Mesendoderm (in vitro differentiated cells): Measurements from ENCODE around the gene STAT5B.
"Not testable (repeated sequence)": the region's sequence is repeated elsewhere in the genome, so short reads cannot be mapped to it uniquely, and the experiment has no call there.

Experiments
- DNase-seq: peaks from one replicate; pipeline ENCODE4 v3.0.0; 2013
- H2AK5ac ChIP-seq: 2 replicates; pipeline ENCODE4 v1.6.1; 2013; ENCODE audit warnings: low read length, inconsistent platforms
- H2BK120ac ChIP-seq: 2 replicates; pipeline ENCODE4 v1.6.1; 2013; ENCODE audit warnings: low read depth, mild to moderate bottlenecking, low read length, moderate library complexity, mixed read lengths
- H2BK15ac ChIP-seq: replicated peaks from 2 replicates; pipeline ENCODE4 v1.6.1; 2013; ENCODE audit warnings: low read depth, mild to moderate bottlenecking, moderate library complexity
- H2BK5ac ChIP-seq: 2 replicates; pipeline ENCODE4 v1.6.1; 2013; ENCODE audit warnings: low read length, inconsistent platforms
- H3K18ac ChIP-seq: 2 replicates; pipeline ENCODE4 v1.6.1; 2013; ENCODE audit warnings: mild to moderate bottlenecking, low read length, mixed read lengths
- H3K23ac ChIP-seq: one replicate; pipeline ENCODE4 v1.6.1; 2013; ENCODE audit warnings: low read length
- H3K27ac ChIP-seq: 2 replicates; pipeline ENCODE4 v1.5.1; 2013; ENCODE audit warnings: low read depth, mild to moderate bottlenecking, inconsistent platforms, low read length, moderate library complexity
- H3K27me3 ChIP-seq: 2 replicates; pipeline ENCODE4 v1.6.1; 2013; ENCODE audit warnings: low read length, control low read depth, mild to moderate bottlenecking, inconsistent platforms; ENCODE audit not compliant: insufficient read depth, poor library complexity
- H3K36me3 ChIP-seq: 2 replicates; pipeline ENCODE4 v1.6.1; 2013; ENCODE audit warnings: low read length, inconsistent platforms; ENCODE audit not compliant: control insufficient read depth, insufficient read depth
- H3K4ac ChIP-seq: one replicate; pipeline ENCODE4 v1.6.1; 2013; ENCODE audit warnings: low read depth, mild to moderate bottlenecking, low read length, moderate library complexity
- H3K4me1 ChIP-seq: 2 replicates; pipeline ENCODE4 v1.6.1; 2013; ENCODE audit warnings: low read depth, low read length, inconsistent platforms; ENCODE audit not compliant: control insufficient read depth
- H3K4me2 ChIP-seq: 2 replicates; pipeline ENCODE4 v1.6.1; 2013; ENCODE audit warnings: low read length
- H3K4me3 ChIP-seq: 2 replicates; pipeline ENCODE4 v1.5.1; 2013; ENCODE audit warnings: mild to moderate bottlenecking, low read length
- H3K56ac ChIP-seq: one replicate; pipeline ENCODE4 v1.6.1; 2013; ENCODE audit warnings: low read length
- H3K79me1 ChIP-seq: 2 replicates; pipeline ENCODE4 v1.6.1; 2013; ENCODE audit warnings: low read length, inconsistent platforms
- H3K79me2 ChIP-seq: 2 replicates; pipeline ENCODE4 v1.6.1; 2013; ENCODE audit warnings: mild to moderate bottlenecking, low read length; ENCODE audit not compliant: control insufficient read depth, insufficient read depth
- H3K9ac ChIP-seq: 2 replicates; pipeline ENCODE4 v1.6.1; 2013; ENCODE audit warnings: low read length, inconsistent platforms
- H4K5ac ChIP-seq: one replicate; pipeline ENCODE4 v1.6.1; 2013; ENCODE audit warnings: low read length
- H4K8ac ChIP-seq: one replicate; pipeline ENCODE4 v1.6.1; 2013; ENCODE audit warnings: low read depth, mild to moderate bottlenecking, control low read depth, low read length, moderate library complexity
- WGBS: extraction: QIAGEN DNeasy Blood & Tissue Kit; methylation state at CpG from one replicate; pipeline ENCODE4 v1.1.7; 2013; ENCODE audit warnings: low lambda C conversion rate, missing lambda C conversion rate; ENCODE audit not compliant: insufficient coverage; ENCODE audit errors: extremely low coverage; 5-methylcytosine and 5-hydroxymethylcytosine counted together

The STAT5B gene

DNA sequence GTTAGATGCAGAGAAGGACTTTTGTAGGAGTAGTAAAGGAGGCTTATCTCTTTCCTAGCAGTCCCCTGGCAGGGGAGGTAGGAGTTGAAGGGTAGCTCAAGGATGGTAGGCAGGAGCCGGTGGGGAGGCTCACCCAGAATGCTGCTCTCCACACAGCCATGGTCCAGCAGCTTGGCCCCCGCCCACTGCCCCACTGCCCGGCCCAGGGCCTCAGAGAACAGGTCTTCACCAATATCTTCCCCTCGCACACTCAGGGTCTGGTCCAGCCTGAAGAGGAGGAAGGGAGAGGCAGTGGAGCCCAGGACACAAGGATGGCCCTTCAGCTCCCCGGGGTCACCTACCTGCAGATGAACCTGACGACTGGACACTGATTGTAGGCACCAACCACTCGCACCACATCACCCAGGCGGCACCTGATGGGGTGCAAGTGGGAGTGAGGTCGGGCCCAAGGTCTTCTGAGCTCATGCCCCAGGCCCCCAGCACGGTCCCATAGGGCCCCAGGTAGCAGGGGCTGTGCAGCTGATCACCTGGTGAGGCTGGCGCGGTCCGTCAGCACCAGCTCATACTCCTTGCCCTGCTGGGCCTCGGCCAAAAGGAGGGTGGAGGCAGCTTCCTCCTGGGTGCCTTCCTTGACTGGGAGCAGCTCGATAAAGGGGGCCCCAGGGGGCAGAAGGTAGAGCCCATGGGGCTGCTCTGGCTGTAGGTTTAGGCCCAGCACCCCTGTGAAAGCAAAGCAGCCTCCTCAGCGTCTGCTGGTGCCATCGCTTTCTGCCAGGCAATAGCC is 85.5 kb downstream of the STAT5B start:
- no peak overlapping the region for H2AK5ac ChIP-seq
- no CpG with 5 or more reads among the region's 17 CpGs for WGBS
- no peaks in the 10 kb centered on the region for H3K36me3 ChIP-seq
- no peak overlapping the region for H3K23ac ChIP-seq
- H3K4ac ChIP-seq = no peak overlapping the region
- no peak overlapping the region for H2BK120ac ChIP-seq
- H3K9ac ChIP-seq = no peak overlapping the region
- H2BK15ac ChIP-seq = no peak overlapping the region
- H3K4me1 ChIP-seq = no peaks in the 10 kb centered on the region
- H3K79me1 ChIP-seq = no peaks in the 10 kb centered on the region
- H3K4me3 ChIP-seq = no peak overlapping the region
- no peak for DNase-seq
- no peaks in the 10 kb centered on the region for H3K79me2 ChIP-seq
- H3K56ac ChIP-seq = no peak overlapping the region
- H3K27me3 ChIP-seq = no peaks in the 10 kb centered on the region
- H3K18ac ChIP-seq = no peak overlapping the region
- no peak overlapping the region for H2BK5ac ChIP-seq
- no peak overlapping the region for H3K4me2 ChIP-seq
- no peak overlapping the region for H3K27ac ChIP-seq
- H4K8ac ChIP-seq = no peak overlapping the region
- H4K5ac ChIP-seq = no peak overlapping the region

GRCh38 chr17:42189651-42189965 is 86.6 kb downstream of the STAT5B start:
- WGBS = no CpG with 5 or more reads among the region's 11 CpGs
- H3K23ac ChIP-seq = no peak overlapping the region
- no peak overlapping the region for H3K27ac ChIP-seq
- no peaks in the 10 kb centered on the region for H3K4me1 ChIP-seq
- no peak overlapping the region for H2AK5ac ChIP-seq
- H3K4ac ChIP-seq = no peak overlapping the region
- H2BK5ac ChIP-seq = no peak overlapping the region
- no peak overlapping the region for H2BK15ac ChIP-seq
- H3K79me1 ChIP-seq = no peaks in the 10 kb centered on the region
- no peaks in the 10 kb centered on the region for H3K36me3 ChIP-seq
- no peak overlapping the region for H3K4me2 ChIP-seq
- H3K9ac ChIP-seq = no peak overlapping the region
- no peaks in the 10 kb centered on the region for H3K79me2 ChIP-seq
- no peak for DNase-seq
- H4K8ac ChIP-seq = no peak overlapping the region
- no peak overlapping the region for H3K56ac ChIP-seq
- H3K4me3 ChIP-seq = no peak overlapping the region
- no peak overlapping the region for H3K18ac ChIP-seq
- H3K27me3 ChIP-seq = no peaks in the 10 kb centered on the region
- no peak overlapping the region for H4K5ac ChIP-seq
- no peak overlapping the region for H2BK120ac ChIP-seq

DNA sequence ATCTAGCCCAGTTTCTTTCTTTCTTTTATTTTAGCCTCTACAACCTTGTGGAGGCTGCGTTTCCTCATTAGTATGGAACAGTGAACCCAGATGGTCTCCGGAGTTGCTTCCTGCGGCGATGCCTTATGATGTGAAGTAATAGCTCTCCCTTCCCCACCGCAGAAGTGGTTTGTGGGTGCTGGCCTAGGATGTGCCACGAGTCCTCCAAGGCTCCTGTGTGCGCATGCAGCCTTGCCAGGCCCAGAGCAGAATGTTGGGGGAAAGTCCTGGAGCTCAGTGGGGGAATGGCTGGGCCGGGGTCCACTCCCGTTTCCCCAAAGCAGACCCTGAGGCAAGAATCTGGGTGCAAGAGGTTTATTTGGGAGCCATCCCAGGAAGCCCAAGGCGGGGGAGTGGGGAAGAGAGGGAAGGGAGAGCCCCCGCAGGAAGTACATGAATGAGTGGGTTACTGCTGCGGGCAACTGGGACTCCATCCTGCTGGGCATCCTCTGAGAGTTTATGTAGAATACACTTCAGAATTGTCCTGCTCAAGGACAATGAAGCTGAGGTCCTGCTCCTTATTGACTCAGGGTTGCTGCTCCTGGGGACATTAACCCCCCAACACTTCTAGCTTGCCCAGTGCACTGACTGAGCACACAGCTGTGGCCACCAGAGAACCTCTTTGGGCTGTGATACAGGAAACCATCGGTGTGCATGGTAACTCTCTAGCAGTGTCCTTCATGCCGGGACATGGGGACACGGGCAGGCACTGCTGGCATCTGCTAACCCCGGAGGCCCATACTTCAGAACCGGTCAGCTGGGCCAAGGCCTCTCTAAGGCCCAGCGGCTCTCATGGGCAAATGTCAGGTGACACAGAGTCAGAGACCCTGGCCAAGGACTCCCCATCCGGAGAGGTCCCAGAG is 87.2 kb downstream of the STAT5B start:
- H2BK15ac ChIP-seq = no peak overlapping the region
- no peaks in the 10 kb centered on the region for H3K27me3 ChIP-seq
- no peak overlapping the region for H3K56ac ChIP-seq
- no peaks in the 10 kb centered on the region for H3K36me3 ChIP-seq
- DNase-seq = no peak
- no peak overlapping the region for H3K27ac ChIP-seq
- no CpG with 5 or more reads among the region's 19 CpGs for WGBS
- no peak overlapping the region for H2BK5ac ChIP-seq
- no peak overlapping the region for H4K8ac ChIP-seq
- no peak overlapping the region for H2AK5ac ChIP-seq
- no peak overlapping the region for H3K4ac ChIP-seq
- no peak overlapping the region for H3K18ac ChIP-seq
- no peak overlapping the region for H3K4me3 ChIP-seq
- H3K4me2 ChIP-seq = no peak overlapping the region
- H3K23ac ChIP-seq = no peak overlapping the region
- H3K4me1 ChIP-seq = no peaks in the 10 kb centered on the region
- H3K9ac ChIP-seq = no peak overlapping the region
- no peaks in the 10 kb centered on the region for H3K79me2 ChIP-seq
- no peak overlapping the region for H4K5ac ChIP-seq
- H3K79me1 ChIP-seq = no peaks in the 10 kb centered on the region
- H2BK120ac ChIP-seq = no peak overlapping the region

- H3K4me2 ChIP-seq = no peak overlapping the region
- no peaks in the 10 kb centered on the region for H3K79me2 ChIP-seq
- H3K27me3 ChIP-seq = no peaks in the 10 kb centered on the region
- no peak overlapping the region for H3K23ac ChIP-seq
- H3K36me3 ChIP-seq = no peaks in the 10 kb centered on the region
- no peak overlapping the region for H2BK120ac ChIP-seq
- no peaks in the 10 kb centered on the region for H3K4me1 ChIP-seq
- no peak overlapping the region for H2BK5ac ChIP-seq
- no peaks in the 10 kb centered on the region for H3K79me1 ChIP-seq
- H3K4me3 ChIP-seq = no peak overlapping the region
- H4K5ac ChIP-seq = no peak overlapping the region
- DNase-seq = no peak
- no CpG with 5 or more reads among the region's 2 CpGs for WGBS
- H3K56ac ChIP-seq = no peak overlapping the region
- no peak overlapping the region for H3K4ac ChIP-seq
- no peak overlapping the region for H2BK15ac ChIP-seq
- no peak overlapping the region for H3K18ac ChIP-seq
- no peak overlapping the region for H2AK5ac ChIP-seq
- no peak overlapping the region for H3K9ac ChIP-seq
- H4K8ac ChIP-seq = no peak overlapping the region
- no peak overlapping the region for H3K27ac ChIP-seq
Observed at GRCh38 chr17:42187833-42188232, 88.4 kb downstream of the STAT5B start.

DNA sequence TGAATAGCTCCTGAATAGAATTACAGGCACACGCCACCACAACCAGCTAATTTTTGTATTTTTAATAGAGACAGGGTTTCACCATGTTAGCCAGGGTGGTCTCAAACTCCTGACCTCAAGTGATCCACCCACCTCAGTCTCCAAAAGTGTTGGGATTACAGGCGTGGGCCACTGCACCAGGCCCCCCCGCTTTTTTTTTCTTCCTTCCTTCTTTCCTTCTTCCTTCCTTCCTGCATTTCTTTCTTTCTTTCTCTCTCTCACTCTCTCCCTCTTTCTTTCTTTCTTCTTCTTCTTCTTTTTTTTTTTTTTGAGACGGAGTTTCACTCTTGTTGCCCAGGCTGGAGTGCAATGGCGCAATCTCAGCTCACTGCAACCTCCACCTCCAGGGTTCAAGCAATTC is 90.0 kb downstream of the STAT5B start:
- not testable (repeated sequence) for H3K36me3 ChIP-seq, H3K23ac ChIP-seq, H3K4me1 ChIP-seq, H2AK5ac ChIP-seq, H3K4ac ChIP-seq, H2BK5ac ChIP-seq, H4K8ac ChIP-seq, H3K56ac ChIP-seq, H2BK120ac ChIP-seq, H3K27ac ChIP-seq, H3K4me2 ChIP-seq, H3K9ac ChIP-seq, H2BK15ac ChIP-seq, H3K79me1 ChIP-seq, DNase-seq, H4K5ac ChIP-seq, H3K27me3 ChIP-seq, H3K79me2 ChIP-seq, H3K4me3 ChIP-seq, H3K18ac ChIP-seq
- WGBS = no CpG with 5 or more reads among the region's 5 CpGs
